NK-92 treated with Interleukin-12 subunit alpha and Interleukin-12 subunit beta, amount 100 ng/mL, for 24 hours (cell line): ENCODE measurements around the gene SMIM14.
"Not testable (repeated sequence)": the region's sequence is repeated elsewhere in the genome, so short reads cannot be mapped to it uniquely, and the experiment has no call there.

Source experiments
- DNase-seq: peaks from one replicate; lab custom pipeline; 2025; lab: John Stamatoyannopoulos, UW

Gene SMIM14

DNA sequence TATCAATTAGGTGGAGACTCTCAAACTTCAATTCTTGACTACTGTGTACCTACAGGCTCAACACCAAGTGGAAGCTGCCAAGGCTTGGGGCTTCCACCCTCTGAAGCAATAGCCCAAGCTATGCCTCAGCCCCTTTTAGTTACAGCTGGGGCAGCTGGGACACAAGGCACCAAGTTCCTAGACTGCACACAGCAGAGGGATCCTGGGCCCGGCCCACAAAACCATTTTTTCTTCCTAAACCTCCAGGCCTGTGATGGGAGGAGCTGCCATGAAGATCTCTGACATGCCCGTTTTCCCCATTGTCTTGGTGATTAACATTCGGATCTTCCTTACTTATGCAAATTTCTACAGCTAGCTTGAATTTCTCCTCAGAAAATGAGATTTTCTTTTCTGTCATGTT is 108.0 kb downstream of the SMIM14 start:
- DNase-seq = no peak

DNA sequence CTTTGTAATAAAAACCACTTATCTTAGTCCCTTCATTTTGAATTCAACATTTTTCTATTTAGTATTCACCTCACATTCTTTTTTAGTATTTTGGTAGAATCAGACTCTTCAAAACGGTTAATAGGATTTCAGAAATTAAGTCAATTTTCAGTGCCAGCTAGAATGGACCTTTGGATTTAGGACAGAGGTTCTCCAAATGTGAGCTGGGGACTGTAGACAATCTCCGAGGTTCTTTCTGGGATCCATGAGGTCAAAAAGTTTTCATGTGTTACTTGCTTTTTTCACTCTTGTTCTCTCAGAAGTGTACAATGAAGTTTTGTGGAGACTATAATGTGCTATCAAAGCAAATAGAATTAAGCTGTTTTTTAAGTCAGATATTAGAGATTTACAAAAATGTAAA is 109.1 kb downstream of the SMIM14 start:
- no peak for DNase-seq

- DNase-seq = no peak
These were observed 110.6 kb downstream of the SMIM14 start for GRCh38 chr4:39528061-39528465.

DNA sequence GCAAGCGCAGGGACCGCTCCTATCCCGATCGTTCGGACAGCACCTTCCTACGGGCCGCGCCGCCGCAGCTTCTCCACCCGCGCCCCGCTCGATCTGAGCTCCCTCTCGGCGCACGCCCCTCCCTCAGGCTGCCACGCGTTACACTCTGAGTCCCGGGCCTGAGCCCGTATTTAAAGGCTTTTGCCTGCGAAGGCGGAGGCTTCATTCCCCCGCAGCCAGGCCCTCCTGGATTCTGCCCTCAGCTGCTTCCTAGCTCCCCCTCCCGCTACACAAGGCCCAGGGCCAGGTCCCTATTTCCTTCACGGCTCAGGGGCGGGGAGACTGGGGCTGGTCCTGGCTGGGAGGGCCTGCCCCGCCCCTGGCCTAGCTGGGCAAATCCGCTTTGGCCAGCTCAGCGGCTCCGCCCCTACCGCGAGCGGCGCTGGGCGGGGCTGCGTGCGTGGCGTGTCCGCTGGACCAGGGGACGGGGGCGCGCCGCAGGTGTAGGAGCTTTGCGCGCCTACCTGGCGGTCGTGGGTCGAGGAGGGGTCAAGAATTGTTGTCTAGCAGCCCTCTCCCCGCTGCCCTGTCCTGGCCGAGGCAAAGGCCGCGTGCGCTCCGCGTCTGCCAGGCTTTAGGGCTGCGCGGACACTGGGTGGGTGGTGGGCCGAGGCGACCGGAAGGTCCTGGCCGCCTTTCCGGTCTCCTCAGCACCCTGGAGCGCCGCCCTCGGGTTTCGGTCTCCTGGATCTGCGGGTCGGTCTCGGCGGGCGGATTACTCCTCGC is 111.2 kb downstream of the SMIM14 start, which contains the start of gene UGDH:
Gene UGDH, minus strand, starts transcription at position 144 of the 765 bp plus-strand sequence. CDS start 5,927 bp downstream, outside the sequence.
- DNase-seq = peak; percentile 88

- peak; percentile 25 for DNase-seq
These were observed 111.8 kb downstream of the SMIM14 start for GRCh38 chr4:39526765-39527295.

GRCh38 chr4:39525822-39526690 is 112.6 kb downstream of the SMIM14 start:
- DNase-seq = no peak

DNA sequence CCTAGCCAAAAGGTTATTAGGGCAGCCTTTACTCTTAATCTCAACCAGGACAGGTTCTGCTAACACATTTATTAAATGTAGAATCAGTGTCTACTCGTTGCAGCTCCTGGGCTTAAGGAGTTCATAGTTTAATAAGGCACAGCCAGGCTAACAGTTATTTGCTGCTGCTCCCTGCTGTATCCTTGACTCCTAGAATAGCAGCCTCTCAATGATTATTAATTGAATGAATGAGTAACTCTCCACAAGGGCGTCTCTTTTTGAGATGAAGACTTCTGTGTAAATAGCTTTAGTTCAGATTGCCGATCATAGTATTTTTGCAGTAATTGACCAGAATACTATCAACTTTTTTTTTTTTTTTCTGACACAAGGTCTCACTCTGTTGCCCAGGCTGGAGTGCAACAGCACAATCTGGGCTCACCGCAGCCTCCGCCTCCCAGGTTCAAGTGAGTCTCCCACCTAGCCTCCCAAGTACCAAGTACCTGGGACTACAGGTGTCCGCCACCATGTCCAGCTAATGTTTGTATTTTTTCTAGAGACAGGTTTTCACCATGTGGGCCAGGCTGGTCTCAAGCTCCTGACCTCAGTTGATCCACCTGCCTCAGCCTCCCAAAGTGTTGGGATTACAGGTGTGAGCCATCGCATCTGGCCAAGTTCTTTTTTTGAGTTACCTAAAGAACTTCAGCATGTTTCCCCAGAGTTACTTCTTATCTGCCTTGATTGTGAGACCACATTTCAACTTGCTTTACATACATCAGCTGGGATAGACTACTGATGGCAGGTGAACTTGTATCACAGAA is 114.3 kb downstream of the SMIM14 start:
- DNase-seq = no peak

GRCh38 chr4:39522068-39522467 is 116.6 kb downstream of the SMIM14 start:
- DNase-seq = no peak

DNA sequence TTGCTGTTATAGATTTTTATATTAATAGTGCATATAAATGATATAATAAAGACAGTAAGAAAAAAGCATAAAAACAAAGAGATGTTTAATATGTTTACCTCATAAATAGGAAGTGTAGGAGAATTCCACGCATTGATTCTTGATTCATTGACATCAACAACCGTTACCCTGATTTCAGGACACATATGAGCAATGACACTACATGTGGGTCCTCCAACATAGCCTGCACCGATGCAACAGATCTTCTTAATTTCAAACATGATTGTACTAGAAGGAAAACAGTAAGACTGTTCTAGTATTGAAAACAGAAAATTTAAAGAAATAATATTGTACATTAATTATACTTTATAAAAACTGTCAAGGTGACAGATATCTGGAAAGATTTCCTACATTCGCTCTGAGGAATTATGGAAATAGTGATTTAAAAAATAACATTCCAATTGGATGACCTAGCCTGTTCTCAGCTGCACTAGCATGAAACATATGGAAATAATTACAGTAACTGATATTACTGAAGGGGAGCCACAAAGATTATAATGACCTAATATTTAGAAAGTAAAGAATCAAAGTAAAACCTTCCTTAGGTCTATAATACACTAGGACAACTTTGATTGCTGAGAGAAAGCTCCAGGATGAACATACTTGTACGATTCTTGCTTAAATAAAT is 117.3 kb downstream of the SMIM14 start:
- no peak for DNase-seq

GRCh38 chr4:39518484-39518883 is 120.2 kb downstream of the SMIM14 start:
- DNase-seq = no peak

- no peak for DNase-seq
These were observed 122.2 kb downstream of the SMIM14 start for GRCh38 chr4:39516407-39516966.

DNA sequence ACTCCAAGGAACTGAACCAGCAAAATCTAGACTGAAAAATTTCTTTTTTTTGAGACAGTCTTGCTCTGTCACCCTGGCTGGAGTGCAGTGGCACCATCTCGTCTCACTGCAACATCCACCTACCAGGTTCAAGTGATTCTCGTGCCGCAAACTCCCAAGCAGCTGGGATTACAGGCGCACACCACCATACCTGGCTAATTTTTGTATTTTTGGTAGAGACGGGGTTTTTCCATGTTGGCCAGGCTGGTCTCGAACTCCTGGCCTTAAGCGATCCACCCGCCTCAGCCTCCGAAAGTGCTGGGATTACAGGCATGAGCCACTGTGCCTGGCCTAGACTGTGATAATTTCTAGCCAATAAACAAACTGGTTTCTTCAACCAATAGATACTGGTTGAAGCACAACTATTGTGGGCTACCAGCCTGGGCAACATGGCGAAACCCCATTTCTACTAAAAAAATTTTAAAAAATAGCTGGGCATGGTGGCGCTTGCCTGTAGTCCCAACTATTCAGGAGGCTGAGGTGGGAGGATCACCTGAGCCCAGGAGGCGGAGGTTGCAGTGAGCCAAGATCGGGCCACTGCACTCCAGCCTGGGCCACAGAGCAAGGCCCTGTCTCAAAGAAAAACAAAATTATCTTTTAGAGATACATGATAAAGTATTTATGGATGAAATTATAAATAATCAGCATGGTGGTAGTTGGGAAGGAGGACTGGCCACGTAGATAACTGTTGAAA is 122.8 kb downstream of the SMIM14 start:
- not testable (repeated sequence) for DNase-seq

DNA sequence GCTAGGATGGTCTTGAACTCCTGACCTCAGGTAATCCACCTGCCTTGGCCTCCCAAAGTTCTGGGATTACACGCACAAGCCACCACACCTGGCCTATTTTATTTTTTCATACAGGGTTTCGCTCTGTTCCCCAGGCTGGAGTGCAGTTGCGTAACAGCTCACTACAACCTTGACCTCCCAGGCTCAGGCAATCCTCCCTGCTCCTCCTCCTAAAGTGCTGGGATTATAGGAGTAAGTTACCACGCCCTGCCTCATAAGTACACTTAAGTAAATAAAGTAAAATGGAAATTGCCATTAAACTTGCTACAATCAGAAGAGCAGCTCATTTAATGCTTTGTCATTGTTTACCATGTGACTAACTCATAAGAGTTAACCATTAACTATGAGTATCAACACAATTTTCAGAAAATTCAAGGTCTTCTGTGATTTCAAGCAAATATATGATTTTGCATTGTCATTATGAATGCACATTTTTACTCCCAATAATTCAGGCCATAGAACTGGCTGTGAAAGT is 123.7 kb downstream of the SMIM14 start:
- no peak for DNase-seq

GRCh38 chr4:39514266-39514665 is 124.4 kb downstream of the SMIM14 start:
- not testable (repeated sequence) for DNase-seq

GRCh38 chr4:39510348-39510929 is 128.2 kb downstream of the SMIM14 start:
- DNase-seq = no peak

DNA sequence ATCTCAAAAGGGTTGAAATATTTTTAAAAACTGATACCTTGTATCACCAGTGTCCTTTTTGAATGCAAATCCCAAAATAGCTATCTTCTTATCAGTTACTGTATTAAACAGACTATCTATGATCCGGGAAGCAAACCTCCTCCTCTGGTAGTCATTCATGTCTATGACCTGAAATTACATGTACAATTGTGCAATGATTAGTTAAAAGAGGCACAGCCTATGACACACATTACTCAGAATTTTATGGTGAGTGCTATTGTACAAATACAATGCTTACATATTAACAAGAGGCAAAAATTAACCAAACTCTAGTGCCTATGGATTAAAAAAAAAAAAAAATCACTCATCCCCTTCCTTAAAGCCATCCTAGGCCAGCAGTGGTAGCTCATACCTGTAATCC is 133.1 kb downstream of the SMIM14 start:
- DNase-seq = no peak

DNA sequence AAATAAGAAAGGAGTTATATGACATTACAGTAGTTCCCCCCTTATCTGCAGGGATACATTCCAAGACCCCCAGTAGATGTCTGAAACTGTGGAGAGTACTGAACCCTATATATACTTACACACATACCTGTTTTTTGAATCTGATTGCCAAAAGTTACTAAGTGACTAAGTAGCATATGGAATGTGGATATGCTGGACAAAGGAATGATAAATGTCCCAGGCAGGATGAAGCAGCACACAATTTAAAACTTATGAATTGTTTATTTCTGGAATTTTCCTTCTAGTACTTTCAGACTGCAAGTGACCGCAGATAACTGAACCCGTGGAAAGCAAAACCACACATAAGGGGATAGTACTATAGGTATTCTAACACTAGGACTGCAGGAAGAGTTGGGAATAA is 134.1 kb downstream of the SMIM14 start:
- DNase-seq = no peak

DNA sequence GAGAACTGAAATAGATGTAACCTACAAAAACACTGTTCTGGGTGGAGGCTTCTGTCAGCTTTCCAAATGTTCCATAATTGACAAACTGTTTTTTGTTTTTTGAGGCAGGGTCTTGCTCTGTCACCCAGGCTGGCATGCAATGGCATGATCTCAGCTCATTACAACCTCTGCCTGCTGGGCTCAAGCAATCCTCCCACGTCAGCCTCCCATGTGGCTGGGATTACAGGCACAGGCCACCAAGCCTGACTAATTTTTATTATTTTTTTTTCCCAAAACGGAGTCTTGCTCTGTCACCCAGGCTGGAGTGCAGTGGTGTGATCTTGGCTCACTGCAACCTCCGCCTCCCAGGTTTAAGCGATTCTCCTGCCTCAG is 136.0 kb downstream of the SMIM14 start:
- not testable (repeated sequence) for DNase-seq

DNA sequence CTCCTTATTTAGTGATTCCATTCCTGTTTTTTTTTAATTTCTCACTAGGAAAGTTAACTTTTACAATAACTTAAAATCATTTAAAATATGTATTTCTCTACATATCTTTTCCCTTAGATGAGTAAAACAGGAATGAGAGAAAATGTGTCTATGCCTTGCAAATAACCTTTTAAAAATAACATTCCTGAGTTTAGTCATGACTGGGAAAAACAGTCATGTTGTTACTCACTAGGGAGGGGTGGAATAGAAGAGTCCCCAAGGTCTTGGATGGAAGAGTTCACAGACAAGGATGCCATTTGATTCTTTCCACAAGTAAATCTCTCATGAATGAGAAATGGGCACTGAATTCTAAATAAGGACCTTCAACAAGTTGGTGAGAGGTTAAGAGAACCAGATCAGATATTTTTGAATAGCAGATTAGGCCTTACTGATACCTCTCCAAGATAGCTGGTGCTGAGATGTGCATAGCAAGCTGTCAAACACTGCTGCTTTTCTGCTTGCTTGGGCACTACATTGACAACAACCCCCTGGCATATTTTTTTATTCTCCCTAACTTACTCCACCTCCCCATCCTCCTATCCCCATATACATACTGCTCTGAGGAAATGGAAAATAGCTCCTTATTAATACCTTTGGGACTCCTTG is 136.5 kb downstream of the SMIM14 start:
- no peak for DNase-seq

- DNase-seq = no peak
These were observed 140.0 kb downstream of the SMIM14 start for GRCh38 chr4:39498727-39499020.
